Left lung (tissue), 10 donors: ENCODE data around the gene PTER. TPM values are rescaled to one million over a fixed set of nuclear protein-coding genes. Genes with fewer than 3 reads are reported as not detected.

Experiments used
- ATAC-seq: fragments of 200-7000 bp; cut with Tn5 transposase; one replicate; pipeline ENCODE4 v1.9.1; 2020; ENCODE audit warnings: moderate library complexity
- DNase-seq, 4 donors: peaks; one replicate each; pipeline ENCODE4 v3.0.0-alpha.2; 2013 to 2020
- H3K27ac ChIP-seq, 2 donors: fragments of 200-600 bp; sonication (generic) in 1 of 2; one replicate each; pipeline versions ENCODE4 v1.5.0 to v1.8.0; 2020 to 2021
- H3K27me3 ChIP-seq, 2 donors: fragments of 200-600 bp; sonication (generic) in 1 of 2; one replicate each; pipeline versions ENCODE4 v1.5.0 to v1.8.0; 2020 to 2021
- H3K36me3 ChIP-seq, 2 donors: fragments of 200-600 bp; sonication (generic) in 1 of 2; one replicate each; pipeline versions ENCODE4 v1.5.0 to v1.8.0; 2020 to 2021
- H3K4me1 ChIP-seq, 2 donors: fragments of 200-600 bp; one replicate each; pipeline ENCODE4 v1.8.0; 2021
- H3K4me3 ChIP-seq, 2 donors: fragments of 200-600 bp; sonication (generic) in 1 of 2; one replicate each; pipeline versions ENCODE4 v1.5.0 to v1.8.0; 2020 to 2021; ENCODE audit warnings: mild to moderate bottlenecking in 1 of 2
- H3K9me3 ChIP-seq, 2 donors: fragments of 200-600 bp; sonication (generic) in 1 of 2; one replicate each; pipeline versions ENCODE4 v1.5.0 to v1.8.0; 2020 to 2021
- intact Hi-C, 2 donors: fragments of 100-400 bp; cut with DNase I; formaldehyde crosslinking; loops; one replicate each; pipeline versions ENCODE4 v1.11.2 to v1.14.2; 2022
- polyA plus RNA-seq, 6 donors: library from polyadenylated mRNA; unstranded; fragments of 120-200 nt; gene quantifications; one replicate each; pipeline ENCODE4 v1.2.1, GENCODE V29; 2013; ENCODE audit not compliant: insufficient read length in 6 of 6
- total RNA-seq, 2 donors: library from RNA; stranded (reverse); fragmentation: NEBNext Ultra II Directional; extraction: Animal tissue kit (Norgen Biotek cat#: 25700); gene quantifications; one replicate each; pipeline ENCODE4 v1.2.1, GENCODE V29; 2021
- TF ChIP-seq, protein P1 (sequence below), 2 donors: fragments of 200-600 bp; sonication (generic) in 1 of 2; IDR thresholded peaks; one replicate each; pipeline versions ENCODE4 v1.5.0 to v1.8.0; 2021; ENCODE audit warnings: antibody characterized with exemption in 2 of 2
- donor health status: DM: no; HTN: yes; CAD: no.
- donor health status: DM: no; HTN: no; CAD: no.

Gene PTER
- total and polyA plus RNA-seq, 8 donors: 8.6 to 16.8 (median 10.5) TPM

- intact Hi-C loops: no loop called here
- no peak overlapping the region for H3K4me3 ChIP-seq
- no peaks in the 10 kb centered on the region for H3K27me3 ChIP-seq
- H3K9me3 ChIP-seq: no peaks in the 10 kb centered on the region
- no peak overlapping the region for H3K27ac ChIP-seq
- H3K4me1 ChIP-seq: no peaks in the 10 kb centered on the region
- TF ChIP-seq, protein P1, sequence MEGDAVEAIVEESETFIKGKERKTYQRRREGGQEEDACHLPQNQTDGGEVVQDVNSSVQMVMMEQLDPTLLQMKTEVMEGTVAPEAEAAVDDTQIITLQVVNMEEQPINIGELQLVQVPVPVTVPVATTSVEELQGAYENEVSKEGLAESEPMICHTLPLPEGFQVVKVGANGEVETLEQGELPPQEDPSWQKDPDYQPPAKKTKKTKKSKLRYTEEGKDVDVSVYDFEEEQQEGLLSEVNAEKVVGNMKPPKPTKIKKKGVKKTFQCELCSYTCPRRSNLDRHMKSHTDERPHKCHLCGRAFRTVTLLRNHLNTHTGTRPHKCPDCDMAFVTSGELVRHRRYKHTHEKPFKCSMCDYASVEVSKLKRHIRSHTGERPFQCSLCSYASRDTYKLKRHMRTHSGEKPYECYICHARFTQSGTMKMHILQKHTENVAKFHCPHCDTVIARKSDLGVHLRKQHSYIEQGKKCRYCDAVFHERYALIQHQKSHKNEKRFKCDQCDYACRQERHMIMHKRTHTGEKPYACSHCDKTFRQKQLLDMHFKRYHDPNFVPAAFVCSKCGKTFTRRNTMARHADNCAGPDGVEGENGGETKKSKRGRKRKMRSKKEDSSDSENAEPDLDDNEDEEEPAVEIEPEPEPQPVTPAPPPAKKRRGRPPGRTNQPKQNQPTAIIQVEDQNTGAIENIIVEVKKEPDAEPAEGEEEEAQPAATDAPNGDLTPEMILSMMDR (IDR thresholded peaks at IDR 0.05): no peak
- no peaks in the 10 kb centered on the region for H3K36me3 ChIP-seq
- ATAC-seq: no peak
- DNase-seq: no peak
Observed at GRCh38 chr10:16466001-16466400, 29.2 kb downstream of the PTER start.

GRCh38 chr10:16470747-16471146 is 33.9 kb downstream of the PTER start:
- Histone ChIP-seq H3K27me3 (no peaks in the 10 kb centered on the region), H3K36me3 (no peaks in the 10 kb centered on the region), H3K9me3 (no peaks in the 10 kb centered on the region), H3K4me3 (no peak overlapping the region), H3K27ac (no peak overlapping the region), H3K4me1 (no peaks in the 10 kb centered on the region)
- intact Hi-C loops: no loop called here
- TF ChIP-seq, protein P1 (IDR thresholded peaks at IDR 0.05): no peak
- no peak for DNase-seq
- ATAC-seq: no peak

DNA sequence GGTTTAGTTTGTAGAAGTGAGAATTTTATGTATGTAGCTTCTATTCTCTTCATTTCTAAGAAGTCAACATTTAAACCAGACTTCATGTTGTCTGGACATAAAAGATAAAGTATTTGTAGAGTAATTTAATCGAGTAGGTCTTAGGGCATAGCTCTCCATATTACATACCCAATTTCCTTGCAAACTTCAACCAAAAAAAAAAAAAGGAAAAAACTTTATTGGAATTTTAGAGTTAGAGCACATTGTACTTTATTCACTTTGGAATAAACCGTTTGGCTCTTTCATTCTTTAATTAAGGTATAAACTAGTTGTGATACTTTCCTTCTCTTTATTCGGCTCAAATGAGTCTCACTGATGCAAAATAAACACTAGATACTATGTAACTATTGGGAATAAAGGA is 36.0 kb downstream of the PTER start:
- ATAC-seq (no peak), DNase-seq (no peak)
- intact Hi-C loops: no loop called here
- TF ChIP-seq, protein P1 (IDR thresholded peaks at IDR 0.05): no peak
- Histone ChIP-seq H3K27ac (no peak overlapping the region), H3K27me3 (no peaks in the 10 kb centered on the region), H3K9me3 (no peaks in the 10 kb centered on the region), H3K4me3 (no peak overlapping the region), H3K4me1 (no peaks in the 10 kb centered on the region), H3K36me3 (no peaks in the 10 kb centered on the region)

- Histone ChIP-seq H3K27me3 (no peaks in the 10 kb centered on the region), H3K4me1 (no peaks in the 10 kb centered on the region), H3K9me3 (no peaks in the 10 kb centered on the region), H3K27ac (no peak overlapping the region), H3K4me3 (no peak overlapping the region), H3K36me3 (no peaks in the 10 kb centered on the region)
- intact Hi-C loops: no loop called here
- DNase-seq (no peak), ATAC-seq (no peak)
- TF ChIP-seq, protein P1 (IDR thresholded peaks at IDR 0.05): no peak
Observed at GRCh38 chr10:16477757-16478156, 40.9 kb downstream of the PTER start.

DNA sequence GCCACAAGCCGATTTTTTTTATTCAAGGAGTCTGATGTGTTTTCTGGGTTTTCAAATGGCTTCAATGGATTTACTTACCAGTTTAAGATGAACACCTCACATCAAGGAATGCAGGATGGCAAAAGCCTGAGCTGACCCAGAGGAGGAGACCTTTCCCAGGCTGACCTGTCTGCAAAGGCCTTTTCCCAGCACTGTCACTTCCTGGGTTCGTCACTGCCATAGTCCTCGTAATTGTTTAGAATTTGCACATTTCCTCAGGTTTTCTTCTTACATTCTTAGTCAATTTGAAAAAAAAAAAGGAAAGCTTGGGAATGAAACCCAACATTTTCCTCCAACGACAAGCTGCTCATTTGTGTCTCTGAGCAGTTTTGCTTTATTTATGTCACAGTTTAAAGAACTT is 42.0 kb downstream of the PTER start:
- Histone ChIP-seq H3K36me3 (no peaks in the 10 kb centered on the region), H3K27me3 (no peaks in the 10 kb centered on the region), H3K4me1 (no peaks in the 10 kb centered on the region), H3K9me3 (no peaks in the 10 kb centered on the region), H3K27ac (no peak overlapping the region), H3K4me3 (no peak overlapping the region)
- TF ChIP-seq, protein P1 (IDR thresholded peaks at IDR 0.05): no peak
- intact Hi-C loops: no loop called here
- no peak for ATAC-seq
- DNase-seq: no peak
